Progenitor cell of endocrine pancreas (in vitro differentiated cells): ENCODE results near the gene USP31. TPM values are rescaled to one million over a fixed set of nuclear protein-coding genes. Genes with fewer than 3 reads are reported as not detected.

Experiments used
- DNase-seq: peaks from one replicate; pipeline ENCODE4 v3.0.0; 2021; ENCODE audit warnings: low spot score; ENCODE audit not compliant: unreplicated experiment
- H3K27ac Mint-ChIP-seq: 2 replicates; pipeline ENCODE4 v1.8.0; 2021; ENCODE audit warnings: mild to moderate bottlenecking, moderate library complexity, mixed read lengths
- H3K27me3 Mint-ChIP-seq: 2 replicates; pipeline ENCODE4 v1.8.0; 2021; ENCODE audit warnings: mixed read lengths
- H3K36me3 Mint-ChIP-seq: 2 replicates; pipeline ENCODE4 v1.8.0; 2022; ENCODE audit warnings: mixed read lengths; ENCODE audit not compliant: insufficient read depth
- H3K4me1 Mint-ChIP-seq: 2 replicates; pipeline ENCODE4 v1.8.0; 2021; ENCODE audit warnings: low read depth, mixed read lengths
- H3K4me3 Mint-ChIP-seq: 2 replicates; pipeline ENCODE4 v1.8.0; 2021; ENCODE audit warnings: low read depth, mild to moderate bottlenecking, moderate library complexity, mixed read lengths
- H3K9me3 Mint-ChIP-seq: 2 replicates; pipeline ENCODE4 v1.8.0; 2021; ENCODE audit warnings: low read depth, mixed read lengths
- total RNA-seq: library from RNA; stranded (reverse); gene quantifications from 2 replicates; pipeline ENCODE4 v1.2.1, GENCODE V29; 2021
- TF ChIP-seq, protein P1 (sequence below): fragments of 200-600 bp; sonication (generic); IDR thresholded peaks from one replicate; pipeline ENCODE4 v1.5.0; 2021; ENCODE audit warnings: antibody characterized with exemption, mild to moderate bottlenecking; ENCODE audit not compliant: unreplicated experiment

Gene USP31
- total RNA-seq, 1 donor from 2014 or later = 10.5 TPM

DNA sequence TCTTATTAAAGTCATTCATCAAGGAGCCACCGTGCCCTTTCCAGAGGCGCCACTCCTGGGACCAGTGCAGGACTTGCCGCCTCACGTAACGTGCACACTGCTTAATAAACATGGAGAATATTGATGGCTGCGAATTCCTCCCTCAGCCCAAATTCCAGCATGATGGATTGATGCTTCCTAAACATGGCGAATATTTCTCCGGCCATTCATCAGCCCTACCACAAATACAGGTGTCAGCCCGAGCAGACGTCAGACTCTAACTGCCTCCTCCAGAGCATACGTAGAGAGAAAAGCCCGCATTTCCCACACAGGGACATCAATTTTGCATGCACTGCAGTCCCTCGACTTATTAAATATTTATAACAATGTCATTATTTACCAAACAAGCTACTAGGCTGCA lies 97.0 kb downstream of the USP31 start:
- Mint-ChIP-seq H3K36me3 (no peaks in the 10 kb centered on the region), H3K27me3 (peaks cover 10% of the 10 kb centered on the region)

DNA sequence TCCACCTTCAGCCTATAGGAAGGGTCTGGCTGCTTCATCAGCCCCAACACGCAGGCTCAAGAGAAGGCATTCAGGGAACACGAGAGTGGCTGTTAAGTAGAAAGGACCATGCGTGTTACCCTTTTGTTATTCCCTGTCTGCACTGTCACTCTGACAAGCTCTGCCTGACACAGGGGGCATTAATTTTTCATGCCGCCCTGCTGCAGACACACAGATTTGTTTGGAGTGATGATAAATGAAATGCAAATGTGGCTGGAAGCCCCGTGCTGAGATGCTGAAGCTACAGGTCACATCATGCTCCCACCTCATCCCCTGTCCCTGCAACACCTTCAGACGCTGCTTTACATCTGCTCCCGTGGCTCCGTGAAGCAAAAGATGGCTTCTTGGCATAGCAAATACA lies 97.7 kb downstream of the USP31 start:
- peaks cover 12% of the 10 kb centered on the region for H3K27me3 Mint-ChIP-seq
- H3K4me1 Mint-ChIP-seq = no peaks in the 10 kb centered on the region
- DNase-seq = no peak
- TF ChIP-seq, protein P1, sequence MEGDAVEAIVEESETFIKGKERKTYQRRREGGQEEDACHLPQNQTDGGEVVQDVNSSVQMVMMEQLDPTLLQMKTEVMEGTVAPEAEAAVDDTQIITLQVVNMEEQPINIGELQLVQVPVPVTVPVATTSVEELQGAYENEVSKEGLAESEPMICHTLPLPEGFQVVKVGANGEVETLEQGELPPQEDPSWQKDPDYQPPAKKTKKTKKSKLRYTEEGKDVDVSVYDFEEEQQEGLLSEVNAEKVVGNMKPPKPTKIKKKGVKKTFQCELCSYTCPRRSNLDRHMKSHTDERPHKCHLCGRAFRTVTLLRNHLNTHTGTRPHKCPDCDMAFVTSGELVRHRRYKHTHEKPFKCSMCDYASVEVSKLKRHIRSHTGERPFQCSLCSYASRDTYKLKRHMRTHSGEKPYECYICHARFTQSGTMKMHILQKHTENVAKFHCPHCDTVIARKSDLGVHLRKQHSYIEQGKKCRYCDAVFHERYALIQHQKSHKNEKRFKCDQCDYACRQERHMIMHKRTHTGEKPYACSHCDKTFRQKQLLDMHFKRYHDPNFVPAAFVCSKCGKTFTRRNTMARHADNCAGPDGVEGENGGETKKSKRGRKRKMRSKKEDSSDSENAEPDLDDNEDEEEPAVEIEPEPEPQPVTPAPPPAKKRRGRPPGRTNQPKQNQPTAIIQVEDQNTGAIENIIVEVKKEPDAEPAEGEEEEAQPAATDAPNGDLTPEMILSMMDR = no peak
- no peaks in the 10 kb centered on the region for H3K9me3 Mint-ChIP-seq
- H3K36me3 Mint-ChIP-seq = no peaks in the 10 kb centered on the region
- no peak overlapping the region for H3K4me3 Mint-ChIP-seq
- no peak overlapping the region for H3K27ac Mint-ChIP-seq

More for the DNA sequence above, 97.0 kb downstream of the USP31 start:
- Mint-ChIP-seq H3K27ac (no peak overlapping the region), H3K4me1 (no peaks in the 10 kb centered on the region), H3K9me3 (no peaks in the 10 kb centered on the region), H3K4me3 (no peak overlapping the region)
- TF ChIP-seq, protein P1 = no peak
- DNase-seq = no peak

DNA sequence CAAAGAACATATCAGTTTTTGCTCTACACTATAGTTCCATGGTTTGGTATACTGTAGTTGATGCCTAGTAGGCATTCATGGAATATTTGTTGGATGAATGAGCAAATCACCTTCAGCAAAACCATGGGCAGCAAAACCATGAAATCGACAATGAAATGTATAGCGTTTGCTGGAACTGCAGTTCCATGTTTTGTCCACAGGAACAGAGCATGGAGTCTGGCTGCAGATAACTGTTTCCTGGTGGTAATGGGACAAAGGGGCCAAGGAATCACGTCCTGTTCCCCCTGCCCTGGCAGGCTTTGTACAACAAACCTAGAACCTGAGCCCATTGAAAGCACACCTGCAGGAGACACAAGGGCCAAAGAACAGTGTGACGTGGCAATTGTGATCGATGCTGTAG lies 101.1 kb downstream of the USP31 start:
- H3K4me1 Mint-ChIP-seq = no peaks in the 10 kb centered on the region
- no peak overlapping the region for H3K4me3 Mint-ChIP-seq
- H3K27me3 Mint-ChIP-seq = peaks cover 11% of the 10 kb centered on the region
- DNase-seq = no peak
- H3K27ac Mint-ChIP-seq = no peak overlapping the region
- H3K9me3 Mint-ChIP-seq = no peaks in the 10 kb centered on the region
- H3K36me3 Mint-ChIP-seq = no peaks in the 10 kb centered on the region
- TF ChIP-seq, protein P1 = no peak

DNA sequence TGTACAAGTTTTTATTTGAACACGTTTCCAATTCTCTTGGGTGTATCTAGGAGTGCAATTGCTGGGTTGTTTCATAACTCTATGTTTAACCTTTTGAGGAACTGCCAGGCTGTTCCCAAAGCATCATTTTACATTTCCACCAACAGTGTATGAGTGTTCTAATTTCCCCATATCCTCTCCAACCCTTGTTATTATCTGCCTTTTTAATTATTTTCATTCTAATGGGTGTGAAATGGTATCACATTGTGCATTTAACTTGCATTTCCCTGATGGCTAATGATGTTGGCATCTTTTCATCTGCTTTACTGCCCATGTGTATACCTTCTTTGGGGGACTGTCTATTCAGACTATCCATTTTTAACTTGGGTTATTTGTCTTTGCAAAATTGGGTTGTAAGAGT lies 104.2 kb downstream of the USP31 start:
- Mint-ChIP-seq H3K27ac (no peak overlapping the region), H3K9me3 (no peaks in the 10 kb centered on the region)

DNA sequence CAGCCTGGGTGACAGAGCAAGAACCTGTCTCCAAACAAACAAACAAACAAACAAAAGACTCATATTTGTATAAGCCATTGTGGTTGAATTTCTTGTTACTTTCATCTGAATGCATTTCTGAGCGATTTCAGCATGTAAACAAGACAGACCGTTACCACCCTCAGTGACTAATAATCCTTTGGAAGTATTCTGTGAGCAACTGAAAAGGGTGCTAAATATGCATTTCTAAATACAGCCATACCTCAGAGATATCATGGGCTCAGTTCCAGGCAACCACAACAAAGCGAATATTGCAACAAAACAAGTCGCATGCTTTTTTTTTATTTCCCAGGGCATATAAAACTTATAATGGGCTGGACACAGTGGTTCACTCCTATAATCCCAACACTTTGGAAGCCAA lies 109.0 kb downstream of the USP31 start:
- H3K9me3 Mint-ChIP-seq = no peaks in the 10 kb centered on the region
- no peak for DNase-seq
- no peaks in the 10 kb centered on the region for H3K4me1 Mint-ChIP-seq
- H3K4me3 Mint-ChIP-seq = no peak overlapping the region
- H3K27ac Mint-ChIP-seq = no peak overlapping the region
- peaks cover 8% of the 10 kb centered on the region for H3K27me3 Mint-ChIP-seq
- TF ChIP-seq, protein P1 = no peak
- H3K36me3 Mint-ChIP-seq = no peaks in the 10 kb centered on the region

More for the DNA sequence above, 104.2 kb downstream of the USP31 start:
- Mint-ChIP-seq H3K36me3 (no peaks in the 10 kb centered on the region), H3K4me1 (no peaks in the 10 kb centered on the region), H3K27me3 (peaks cover 7% of the 10 kb centered on the region), H3K4me3 (no peak overlapping the region)
- TF ChIP-seq, protein P1 = no peak
- DNase-seq = no peak
